Measurements from ENCODE around the gene BRICD5.
"Not testable (repeated sequence)": the region's sequence is repeated elsewhere in the genome, so short reads cannot be mapped to it uniquely, and the experiment has no call there.

The BRICD5 gene

GRCh38 chr16:2210386-2211365 lies at the start of gene BRICD5:
TSS of gene BRICD5 (minus strand) at chr16:2210863. CDS start at chr16:2210833, 30 bp downstream.
- H3K4me3 ChIP-seq (ENCODE audit: control insufficient read depth, low read depth, low read length) = no peak within 1 kb of the TSS
- no peak for TF ChIP-seq CTCF (conservative IDR thresholded peaks at IDR 0.05; ENCODE audit: control insufficient read depth, insufficient read depth, low read depth, low read length)
- peak; percentile 55 for DNase-seq (ENCODE audit: low read depth)

- no peak for TF ChIP-seq CTCF (conservative IDR thresholded peaks at IDR 0.05; ENCODE audit: control insufficient read depth, insufficient read depth, low read depth, low read length)
- DNase-seq (ENCODE audit: low read depth) = no peak
- H3K4me3 ChIP-seq (ENCODE audit: control insufficient read depth, low read depth, low read length) = no peak overlapping the region
Observed at GRCh38 chr16:2260250-2260649, 49.6 kb upstream of the BRICD5 start.

GRCh38 chr16:2258530-2258929 lies 47.9 kb upstream of the BRICD5 start:
- DNase-seq (ENCODE audit: low read depth); H3K4me3 ChIP-seq (ENCODE audit: control insufficient read depth, low read depth, low read length): not testable (repeated sequence)

- DNase-seq (ENCODE audit: low read depth) = no peak
- TF ChIP-seq CTCF (conservative IDR thresholded peaks at IDR 0.05; ENCODE audit: control insufficient read depth, insufficient read depth, low read depth, low read length) = no peak
- H3K4me3 ChIP-seq (ENCODE audit: control insufficient read depth, low read depth, low read length) = no peak overlapping the region
Observed at GRCh38 chr16:2257726-2258125, 47.1 kb upstream of the BRICD5 start.

- no peak for TF ChIP-seq CTCF (conservative IDR thresholded peaks at IDR 0.05; ENCODE audit: control insufficient read depth, insufficient read depth, low read depth, low read length)
- no peak overlapping the region for H3K4me3 ChIP-seq (ENCODE audit: control insufficient read depth, low read depth, low read length)
- no peak for DNase-seq (ENCODE audit: low read depth)
Observed at GRCh38 chr16:2256531-2257140, 46.0 kb upstream of the BRICD5 start.

- TF ChIP-seq CTCF (conservative IDR thresholded peaks at IDR 0.05; ENCODE audit: control insufficient read depth, insufficient read depth, low read depth, low read length) = no peak
- H3K4me3 ChIP-seq (ENCODE audit: control insufficient read depth, low read depth, low read length) = no peak overlapping the region
- no peak for DNase-seq (ENCODE audit: low read depth)
Observed at GRCh38 chr16:2253293-2253692, 42.6 kb upstream of the BRICD5 start.

GRCh38 chr16:2252806-2253148 lies 42.1 kb upstream of the BRICD5 start:
- TF ChIP-seq CTCF (conservative IDR thresholded peaks at IDR 0.05; ENCODE audit: control insufficient read depth, insufficient read depth, low read depth, low read length) = no peak
- DNase-seq (ENCODE audit: low read depth) = no peak

More at GRCh38 chr16:2252806-2253148, 42.1 kb upstream of the BRICD5 start:
- H3K4me3 ChIP-seq (ENCODE audit: control insufficient read depth, low read depth, low read length) = no peak overlapping the region

All from fibroblast of mammary gland (primary cell).